AG08395 (cell line): ENCODE measurements around the gene WWC1.
"Not testable (repeated sequence)": the region's sequence is repeated elsewhere in the genome, so short reads cannot be mapped to it uniquely, and the experiment has no call there.

Source experiments
- DNase-seq: peaks from one replicate; pipeline ENCODE4 v3.0.0; 2012; ENCODE audit warnings: mixed read lengths, low spot score

WWC1 gene

GRCh38 chr5:168413062-168413461, 121.6 kb downstream of the WWC1 start:
- DNase-seq, result no peak

DNA sequence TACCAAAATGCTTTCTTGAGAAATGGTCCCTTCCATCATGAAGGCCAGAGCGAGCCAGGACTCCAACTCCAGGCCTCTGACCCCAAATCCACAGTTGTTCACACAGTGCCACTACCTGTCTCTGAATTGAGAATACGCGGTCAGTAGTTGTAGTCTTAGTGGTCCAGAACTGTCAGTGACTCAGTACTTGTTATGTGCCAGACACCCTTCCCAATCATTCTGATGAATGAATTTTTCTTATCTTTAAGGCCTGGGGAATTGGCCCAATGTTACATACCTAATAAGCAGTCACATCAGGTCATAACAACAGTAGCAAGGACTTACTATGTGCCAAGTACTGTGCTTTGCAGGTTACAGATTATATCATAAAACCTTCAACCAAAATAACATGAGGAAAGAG, 122.2 kb downstream of the WWC1 start:
- DNase-seq, result no peak

DNA sequence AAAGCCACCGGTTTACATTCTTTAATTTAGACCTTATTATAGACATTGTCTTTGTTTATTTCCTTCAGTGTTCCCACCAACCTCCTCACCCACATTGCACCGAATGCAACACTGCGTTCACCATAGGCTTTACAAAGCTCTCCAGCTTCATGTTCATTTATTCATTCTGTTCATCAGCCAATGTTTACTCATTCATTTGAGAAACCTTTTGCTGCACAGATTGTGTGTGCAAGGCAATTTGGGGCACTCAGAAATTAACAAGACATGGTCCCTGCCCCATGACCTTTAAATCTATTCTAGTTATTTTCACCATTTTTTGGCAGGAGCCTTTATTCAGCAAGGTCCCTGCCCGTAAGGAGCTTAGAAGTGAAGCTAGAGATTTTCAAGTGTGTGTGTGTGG, 124.0 kb downstream of the WWC1 start:
- no peak for DNase-seq

- DNase-seq, result no peak
Observed at GRCh38 chr5:168415971-168416370, 124.5 kb downstream of the WWC1 start.

DNA sequence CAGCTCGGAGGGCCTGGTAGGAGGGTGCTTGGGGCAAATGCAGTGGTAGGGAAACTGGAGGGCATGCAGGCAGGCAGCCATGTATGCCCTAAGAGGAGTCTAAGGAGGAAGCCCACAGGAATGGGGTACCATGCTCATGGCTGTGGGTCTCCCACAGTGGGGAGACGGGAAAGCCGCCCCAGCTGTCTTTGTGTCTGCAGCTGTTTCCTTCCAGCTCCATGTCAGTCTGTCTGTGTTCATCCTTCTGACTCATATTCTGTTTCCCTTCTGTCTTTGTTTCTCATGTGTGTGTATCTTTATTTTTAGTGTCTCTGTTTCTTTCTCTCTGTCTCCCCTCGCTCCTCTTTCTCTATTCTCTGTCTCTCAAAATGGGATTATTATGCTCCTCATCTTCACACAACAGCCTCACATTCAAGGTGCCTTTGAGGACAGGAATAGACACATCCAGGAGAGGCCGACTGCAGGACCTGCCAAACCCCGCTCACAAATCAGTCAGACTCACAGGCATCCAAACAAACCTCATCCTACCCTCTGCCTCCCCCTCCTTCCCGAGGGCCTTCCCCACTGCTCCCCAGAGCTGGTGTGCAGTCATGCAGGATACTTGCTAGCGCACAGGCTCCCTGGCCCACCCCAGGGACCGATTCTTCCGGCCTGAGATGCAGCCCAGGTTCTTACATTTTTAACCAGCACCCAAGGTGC, 126.4 kb downstream of the WWC1 start:
- no peak for DNase-seq

GRCh38 chr5:168420461-168420860, 129.0 kb downstream of the WWC1 start:
- DNase-seq, result no peak

DNA sequence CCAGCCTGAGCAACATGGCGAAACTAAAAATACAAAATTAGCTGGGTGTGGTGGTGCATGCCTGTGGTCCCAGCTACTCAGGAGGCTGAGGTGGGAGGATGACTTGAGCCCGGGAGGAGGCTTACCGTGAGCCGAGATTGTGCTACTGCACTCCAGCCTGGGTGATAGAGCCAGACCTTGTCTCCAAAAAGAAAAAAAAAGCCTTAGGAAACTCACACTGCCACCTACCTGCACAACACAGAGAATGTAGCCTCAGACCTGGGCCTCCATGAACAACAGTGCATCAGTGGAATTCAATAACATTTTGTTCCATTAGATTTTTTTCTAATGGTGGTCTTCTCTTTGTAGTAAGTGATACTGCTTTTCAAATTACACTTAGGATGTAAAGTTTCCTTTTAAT, 131.0 kb downstream of the WWC1 start:
- no peak for DNase-seq

GRCh38 chr5:168423478-168423877, 132.0 kb downstream of the WWC1 start:
- DNase-seq, result no peak

DNA sequence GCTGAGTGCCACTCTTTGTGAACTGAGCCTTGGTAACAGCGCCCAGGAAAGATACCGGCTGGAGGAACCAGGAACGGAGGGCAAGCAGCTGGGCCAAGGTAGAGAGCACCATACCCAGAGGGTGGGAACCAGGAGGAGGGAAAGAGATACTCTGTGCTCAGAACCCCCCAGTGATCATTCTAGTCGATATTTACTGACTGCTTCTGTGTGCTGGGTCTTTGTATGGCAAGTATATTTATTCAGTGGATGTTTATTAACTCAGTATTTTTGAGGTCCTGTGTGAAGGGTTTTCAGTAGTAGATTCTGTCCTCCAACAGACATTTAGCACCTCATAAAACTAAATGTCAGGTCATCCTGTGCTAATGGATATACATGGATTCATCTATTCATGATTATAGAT, 132.5 kb downstream of the WWC1 start:
- DNase-seq, result no peak

GRCh38 chr5:168424594-168425323, 133.3 kb downstream of the WWC1 start:
- DNase-seq, result peak; percentile 60

GRCh38 chr5:168426007-168426863, 134.8 kb downstream of the WWC1 start:
- DNase-seq, result no peak

GRCh38 chr5:168426864-168427172, 135.4 kb downstream of the WWC1 start:
- DNase-seq, result no peak

GRCh38 chr5:168427224-168427623, 135.8 kb downstream of the WWC1 start:
- DNase-seq, result no peak

DNA sequence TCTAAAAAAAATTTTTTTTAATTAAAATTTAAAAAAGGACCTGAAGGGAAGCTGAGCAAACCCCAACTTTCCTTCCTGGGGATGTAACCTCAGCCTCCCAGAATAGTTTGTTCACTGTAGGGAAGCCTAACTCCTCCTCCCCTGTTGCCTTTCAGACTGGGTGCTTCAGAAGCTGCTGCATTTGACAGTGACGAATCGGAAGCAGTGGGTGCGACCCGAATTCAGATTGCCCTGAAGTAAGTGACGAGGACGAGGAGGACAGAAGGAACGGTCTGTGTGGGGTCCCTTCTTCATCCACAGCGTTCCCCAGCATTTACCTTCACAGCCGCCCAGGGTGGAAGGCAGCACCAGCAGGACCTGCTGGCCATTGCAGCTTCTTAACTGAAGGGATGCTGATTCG, 137.1 kb downstream of the WWC1 start:
- DNase-seq, result no peak

DNA sequence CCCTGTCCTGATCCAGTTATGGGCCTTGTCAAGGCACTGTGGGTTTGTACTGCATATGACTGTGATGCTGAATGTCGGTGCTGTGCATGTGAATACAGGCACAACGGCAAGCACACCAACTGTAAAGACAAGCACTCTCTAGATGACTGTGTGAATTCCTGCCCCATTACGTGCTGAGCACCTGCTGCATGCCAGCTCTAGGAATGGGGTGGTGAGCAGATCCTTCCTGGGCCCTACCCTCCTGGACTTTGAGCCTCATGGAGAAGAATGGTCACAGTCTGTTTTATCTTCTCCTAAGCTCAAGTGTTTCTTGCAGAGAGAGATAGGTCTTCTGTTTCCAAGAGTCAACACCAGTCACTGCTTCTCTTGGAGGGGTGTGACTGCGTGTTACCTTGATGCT, 138.9 kb downstream of the WWC1 start:
- DNase-seq, result no peak

- no peak for DNase-seq
Observed at GRCh38 chr5:168432903-168433302, 141.5 kb downstream of the WWC1 start.

DNA sequence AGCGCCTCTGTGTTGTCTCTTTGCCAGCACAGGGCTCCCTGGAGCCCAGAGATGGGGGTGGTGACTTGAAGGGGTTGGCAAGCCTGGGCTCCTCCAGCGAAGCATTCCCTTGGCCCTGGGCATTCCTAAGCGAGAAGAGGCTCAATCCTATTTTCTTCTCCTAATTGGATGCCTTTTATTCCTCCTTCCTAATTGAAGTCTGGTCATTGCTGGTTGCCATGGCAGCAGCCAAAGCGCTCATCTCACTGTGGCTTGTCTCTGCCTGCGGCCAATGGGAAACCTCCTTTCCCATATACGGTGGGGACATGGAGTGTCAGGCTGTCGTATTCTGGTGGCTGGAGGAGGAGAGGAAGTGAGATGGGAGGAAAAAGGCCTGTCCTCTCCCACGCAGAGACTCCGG, 142.6 kb downstream of the WWC1 start:
- no peak for DNase-seq

DNA sequence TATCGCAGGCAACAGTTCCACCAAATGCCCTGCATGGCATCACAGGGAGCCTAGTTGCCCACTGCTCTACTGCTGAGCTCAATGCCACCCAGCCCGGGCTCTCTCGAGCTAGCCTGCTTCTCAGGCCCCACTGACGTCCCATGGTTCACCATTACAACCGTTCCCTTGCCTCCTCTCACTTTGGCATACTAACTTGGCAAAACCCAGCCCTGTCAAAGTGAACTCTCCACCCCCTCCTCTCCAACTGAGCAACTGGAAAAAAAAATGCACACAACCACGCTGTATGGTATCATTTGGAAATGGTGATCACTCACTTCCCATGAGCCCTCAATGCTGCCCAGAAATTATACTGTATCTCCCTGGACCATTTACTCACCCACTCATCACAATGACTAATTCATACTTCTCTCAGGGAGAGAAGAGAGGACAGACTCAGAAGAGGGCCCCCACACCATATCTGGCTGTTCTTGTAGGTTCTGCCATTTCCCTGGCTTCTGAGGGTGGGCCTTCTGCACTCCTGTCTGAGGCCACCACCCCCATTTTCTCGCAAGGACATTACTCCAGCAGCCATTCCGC, 143.4 kb downstream of the WWC1 start:
- peak; percentile 69 for DNase-seq

DNA sequence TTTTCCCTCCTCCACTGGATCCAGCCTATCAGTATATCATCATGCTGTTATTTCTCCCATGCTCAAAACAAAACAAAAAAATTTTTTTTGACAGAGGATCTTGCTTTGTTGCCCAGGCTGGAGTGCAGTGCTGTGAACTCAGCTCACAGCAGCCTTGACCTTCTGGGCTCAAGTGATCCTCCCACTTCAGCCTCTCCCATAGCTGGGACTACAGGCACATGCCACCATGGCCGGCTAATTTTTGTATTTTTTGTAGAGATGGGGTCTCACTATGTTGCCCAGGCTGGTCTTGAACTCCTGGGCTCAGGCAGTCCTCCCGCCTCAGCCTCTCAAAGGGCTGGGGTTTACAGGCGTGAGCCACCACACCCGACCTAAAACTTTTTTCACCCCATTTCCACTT, 143.9 kb downstream of the WWC1 start:
- DNase-seq, result not testable (repeated sequence)

DNA sequence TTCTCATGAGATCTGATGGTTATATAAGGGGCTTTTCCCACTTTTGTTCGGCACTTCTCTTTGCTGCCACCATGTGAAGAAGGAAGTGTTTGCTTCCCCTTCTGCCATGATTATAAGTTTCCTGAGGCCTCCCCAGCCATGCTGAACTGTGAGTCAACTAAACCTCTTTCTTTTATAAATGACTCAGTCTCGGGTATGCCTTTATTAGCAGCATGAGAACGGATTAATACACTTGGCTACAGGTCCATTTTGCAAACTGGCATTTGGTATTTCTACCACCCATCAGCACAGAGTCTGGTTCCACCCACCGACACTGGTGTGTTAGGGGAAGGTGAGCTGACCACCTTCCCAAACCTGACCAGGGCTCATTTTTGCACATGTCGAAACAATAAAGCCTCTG, 146.9 kb downstream of the WWC1 start:
- DNase-seq, result no peak

DNA sequence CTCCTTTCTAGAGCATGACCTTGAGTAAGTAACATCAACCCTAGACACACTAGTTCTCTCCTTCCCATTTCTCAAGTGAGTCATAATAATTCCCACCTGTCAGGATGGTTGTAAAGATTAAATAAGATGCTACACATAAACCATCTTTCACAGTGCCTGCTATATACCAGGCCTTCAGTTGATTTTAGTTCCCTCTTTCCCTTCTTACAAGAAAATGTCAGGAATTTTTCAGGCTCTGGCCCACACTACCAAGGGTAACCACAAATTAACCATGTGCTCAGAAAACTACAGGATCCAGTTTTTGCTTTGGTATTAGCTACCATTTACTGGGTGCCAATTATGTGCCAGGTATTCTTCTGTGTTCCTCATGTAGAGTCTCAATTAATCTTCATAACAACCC, 152.1 kb downstream of the WWC1 start:
- peak; percentile 22 for DNase-seq

- no peak for DNase-seq
Observed at GRCh38 chr5:168443950-168444700, 152.7 kb downstream of the WWC1 start.
